Left ventricle myocardium inferior (tissue), 1 donor: ENCODE measurements around the gene DDX10. TPM values are rescaled to one million over a fixed set of nuclear protein-coding genes. Genes with fewer than 3 reads are reported as not detected.

Experiments used
- DNase-seq: peaks from one replicate; pipeline ENCODE4 v3.0.0-alpha.2; 2020
- H3K27ac ChIP-seq: fragments of 200-600 bp; replicated peaks from 2 replicates; pipeline ENCODE4 v1.8.0; 2021
- H3K27me3 ChIP-seq: fragments of 200-600 bp; 2 replicates; pipeline ENCODE4 v1.8.0; 2021; ENCODE audit warnings: low read depth
- H3K36me3 ChIP-seq: fragments of 200-600 bp; 2 replicates; pipeline ENCODE4 v1.8.0; 2021
- H3K4me1 ChIP-seq: fragments of 200-600 bp; 2 replicates; pipeline ENCODE4 v1.8.0; 2021
- H3K4me3 ChIP-seq: fragments of 200-600 bp; 2 replicates; pipeline ENCODE4 v1.8.0; 2021; ENCODE audit warnings: mild to moderate bottlenecking, moderate library complexity
- H3K9me3 ChIP-seq: fragments of 200-600 bp; replicated peaks from 2 replicates; pipeline ENCODE4 v1.8.0; 2021
- CTCF ChIP-seq: fragments of 200-600 bp; IDR thresholded peaks from 2 replicates; pipeline ENCODE4 v1.8.0; 2021; ENCODE audit warnings: antibody characterized with exemption, mild to moderate bottlenecking, borderline replicate concordance
- intact Hi-C: fragments of 100-400 bp; cut with micrococcal nuclease; formaldehyde crosslinking; loops from one replicate; pipeline ENCODE4 v1.11.0; 2022
- total RNA-seq: library from RNA; stranded (reverse); fragmentation: NEBNext Ultra II Directional; extraction: Animal tissue kit (Norgen Biotek cat#: 25700); gene quantifications from one replicate; pipeline ENCODE4 v1.2.1, GENCODE V29; 2021
- donor health status: DM: no; HTN: yes; CAD: no; lungs with severe emphysema.

DDX10 gene
- total RNA-seq, 1 donor from 2014 or later: 11.7 TPM

GRCh38 chr11:108824545-108824944 lies 159.7 kb downstream of the DDX10 start:
- intact Hi-C loops: no loop called here
- Histone ChIP-seq H3K4me1 (no peaks in the 10 kb centered on the region), H3K36me3 (no peaks in the 10 kb centered on the region), H3K4me3 (no peak overlapping the region), H3K27ac (no peak overlapping the region), H3K9me3 (peaks cover 11% of the 10 kb centered on the region), H3K27me3 (no peaks in the 10 kb centered on the region)
- no peak for TF ChIP-seq CTCF
- DNase-seq: no peak

- H3K4me3 ChIP-seq: no peak overlapping the region
- no peaks in the 10 kb centered on the region for H3K4me1 ChIP-seq
- intact Hi-C loops: no loop called here
- peaks cover 5% of the 10 kb centered on the region for H3K36me3 ChIP-seq
- no peak for TF ChIP-seq CTCF
- H3K27ac ChIP-seq: no peak overlapping the region
- H3K27me3 ChIP-seq: no peaks in the 10 kb centered on the region
- peaks cover 17% of the 10 kb centered on the region for H3K9me3 ChIP-seq
- no peak for DNase-seq
Measured at GRCh38 chr11:108825381-108825780, 160.5 kb downstream of the DDX10 start.

GRCh38 chr11:108826136-108826535 lies 161.3 kb downstream of the DDX10 start:
- no peak for DNase-seq
- Histone ChIP-seq H3K4me1 (no peaks in the 10 kb centered on the region), H3K27ac (no peak overlapping the region), H3K4me3 (no peak overlapping the region), H3K36me3 (peaks cover 5% of the 10 kb centered on the region), H3K9me3 (peaks cover 17% of the 10 kb centered on the region), H3K27me3 (no peaks in the 10 kb centered on the region)
- TF ChIP-seq CTCF: no peak
- intact Hi-C loops: no loop called here

- no peak for DNase-seq
- Histone ChIP-seq H3K27me3 (no peaks in the 10 kb centered on the region), H3K4me1 (no peaks in the 10 kb centered on the region), H3K9me3 (no peaks in the 10 kb centered on the region), H3K4me3 (no peak overlapping the region), H3K27ac (no peak overlapping the region), H3K36me3 (peaks cover 13% of the 10 kb centered on the region)
- intact Hi-C loops: no loop called here
- TF ChIP-seq CTCF: no peak
Measured at GRCh38 chr11:108835624-108836023, 170.8 kb downstream of the DDX10 start.

- Histone ChIP-seq H3K27ac (no peak overlapping the region), H3K4me1 (no peaks in the 10 kb centered on the region), H3K4me3 (no peak overlapping the region), H3K9me3 (no peaks in the 10 kb centered on the region), H3K36me3 (peaks cover 19% of the 10 kb centered on the region), H3K27me3 (no peaks in the 10 kb centered on the region)
- intact Hi-C loops: no loop called here
- TF ChIP-seq CTCF: no peak
- DNase-seq: no peak
Measured at GRCh38 chr11:108836541-108836940, 171.7 kb downstream of the DDX10 start.
